Measurements from ENCODE around the gene ARHGAP20.

ARHGAP20 gene, protein sequence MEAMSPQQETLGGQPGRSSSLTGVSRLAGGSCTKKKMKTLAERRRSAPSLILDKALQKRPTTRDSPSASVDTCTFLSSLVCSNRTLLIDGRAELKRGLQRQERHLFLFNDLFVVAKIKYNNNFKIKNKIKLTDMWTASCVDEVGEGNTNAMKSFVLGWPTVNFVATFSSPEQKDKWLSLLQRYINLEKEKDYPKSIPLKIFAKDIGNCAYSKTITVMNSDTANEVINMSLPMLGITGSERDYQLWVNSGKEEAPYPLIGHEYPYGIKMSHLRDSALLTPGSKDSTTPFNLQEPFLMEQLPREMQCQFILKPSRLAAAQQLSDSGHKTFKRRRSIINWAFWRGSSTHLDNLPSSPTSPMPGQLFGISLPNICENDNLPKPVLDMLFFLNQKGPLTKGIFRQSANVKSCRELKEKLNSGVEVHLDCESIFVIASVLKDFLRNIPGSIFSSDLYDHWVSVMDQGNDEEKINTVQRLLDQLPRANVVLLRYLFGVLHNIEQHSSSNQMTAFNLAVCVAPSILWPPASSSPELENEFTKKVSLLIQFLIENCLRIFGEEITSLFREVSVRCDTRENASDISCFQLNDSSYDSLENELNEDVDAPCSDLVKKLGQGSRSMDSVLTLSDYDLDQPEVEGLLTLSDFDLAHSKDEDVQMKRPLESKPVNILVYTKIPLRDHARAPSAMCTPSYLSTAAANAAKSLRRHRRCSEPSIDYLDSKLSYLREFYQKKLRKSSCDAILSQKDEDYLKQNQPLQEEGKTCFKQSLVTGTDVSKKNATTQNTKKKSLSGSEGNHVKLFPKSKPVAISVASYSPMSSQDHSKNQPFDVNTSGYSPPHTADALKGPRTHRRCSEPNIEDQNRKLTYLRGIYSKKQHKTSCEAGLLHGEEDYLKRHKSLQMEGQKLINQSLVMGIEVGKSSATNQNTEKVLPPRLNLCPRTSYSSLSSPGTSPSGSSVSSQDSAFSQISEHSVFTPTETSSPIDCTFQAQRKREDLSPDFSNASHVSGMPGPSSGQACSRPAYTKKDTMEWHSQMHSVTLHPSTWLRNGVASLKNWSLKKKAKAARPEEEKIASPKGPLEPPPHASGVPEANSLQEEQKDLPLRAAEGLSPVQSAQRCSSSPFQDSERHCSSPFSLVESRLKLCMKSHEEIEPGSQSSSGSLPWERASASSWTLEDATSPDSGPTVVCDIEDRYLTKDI

DNA sequence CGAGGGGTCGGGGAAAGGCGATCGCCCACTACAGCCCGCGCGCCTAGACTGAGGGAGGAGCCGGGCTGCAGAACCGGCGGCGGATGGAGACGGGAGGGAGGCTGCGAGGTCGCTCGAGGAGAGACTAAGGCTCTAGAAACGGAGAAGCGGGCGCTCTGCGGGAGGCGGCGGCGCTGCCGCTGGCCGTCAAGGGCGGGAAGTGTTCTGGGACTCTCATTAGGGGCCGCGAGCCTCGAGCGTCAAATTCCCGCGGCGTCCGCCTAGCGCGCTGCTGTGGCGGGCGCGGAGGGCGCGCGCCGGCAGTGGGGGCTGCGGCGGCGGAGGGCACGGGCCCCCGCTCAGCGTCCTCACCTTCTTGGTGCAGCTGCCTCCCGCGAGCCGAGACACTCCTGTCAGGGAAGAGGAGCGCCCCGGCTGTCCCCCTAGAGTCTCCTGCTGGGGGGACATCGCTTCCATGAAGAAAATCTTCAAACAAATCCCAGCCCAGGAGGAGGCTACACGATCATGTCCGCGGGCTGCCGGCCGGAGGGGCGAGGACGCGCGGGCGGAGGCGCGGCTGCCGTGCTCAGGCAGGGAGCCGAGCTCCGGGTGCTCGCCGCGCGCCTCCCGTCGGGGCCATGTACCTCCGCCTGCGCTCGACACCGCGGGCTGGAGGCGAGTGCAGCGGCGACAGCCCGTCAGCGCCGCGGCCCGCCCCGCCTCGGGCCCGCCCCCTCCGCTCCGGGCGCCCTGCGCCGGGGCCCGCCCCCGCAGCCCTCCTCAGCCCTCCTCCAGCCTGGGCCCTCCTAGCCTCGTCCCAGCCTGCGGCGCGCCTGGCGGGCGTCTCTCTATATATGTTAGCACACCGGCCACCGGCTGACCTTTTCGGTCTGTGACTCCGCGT, at the start of gene ARHGAP20:
ARHGAP20 (minus strand) TSS at position 662 of the 883 bp plus-strand sequence; CDS start at position 456, 206 bp downstream.
- Histone ChIP-seq H3K27ac (ENCODE audit: low read depth, low read length) (no peak within 1 kb of the TSS), H3K27me3 (ENCODE audit: control insufficient read depth, insufficient read depth, low read length) (peaks cover 76% of the 10 kb centered on the region), H3K36me3 (ENCODE audit: control insufficient read depth, insufficient read depth, low read length) (no peaks in the 10 kb centered on the region), H3K4me1 (ENCODE audit: control insufficient read depth, insufficient read depth, low read length) (peaks cover 8% of the 10 kb centered on the region; the same call in 1 of the 2 replicates), H3K9me3 (ENCODE audit: control insufficient read depth, insufficient read depth, low read length) (no peaks in the 10 kb centered on the region), H3K4me3 (ENCODE audit: low read depth, low read length) (peak within 1 kb of the TSS; percentile 61), H3K9ac (ENCODE audit: low read depth, low read length) (no peak within 1 kb of the TSS)

DNA sequence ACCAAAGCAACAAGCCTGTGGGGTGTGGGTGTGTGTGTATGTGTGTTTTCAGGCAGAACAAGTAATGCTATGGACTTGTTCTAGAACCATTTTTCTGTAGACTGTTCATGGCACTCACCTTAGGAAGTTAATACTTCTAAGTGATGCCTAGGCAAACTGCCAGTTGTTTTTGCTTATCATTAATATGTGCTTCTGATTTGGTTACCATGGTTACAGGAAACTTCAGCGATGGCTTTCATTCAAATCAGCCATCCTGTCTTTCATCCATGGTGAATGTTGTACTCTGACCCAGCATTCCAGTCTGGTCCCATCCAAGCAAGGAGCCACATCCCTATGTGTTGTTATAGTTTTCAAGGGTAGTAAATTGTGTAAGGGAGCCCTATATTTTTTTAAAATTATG, 49.8 kb upstream of the ARHGAP20 start:
- Histone ChIP-seq H3K9ac (ENCODE audit: low read depth, low read length) (no peak overlapping the region), H3K4me1 (ENCODE audit: control insufficient read depth, insufficient read depth, low read length) (peaks cover 11% of the 10 kb centered on the region; the same call in 1 of the 2 replicates), H3K27me3 (ENCODE audit: control insufficient read depth, insufficient read depth, low read length) (no peaks in the 10 kb centered on the region), H3K4me3 (ENCODE audit: low read depth, low read length) (no peak overlapping the region), H3K27ac (ENCODE audit: low read depth, low read length) (no peak overlapping the region), H3K9me3 (ENCODE audit: control insufficient read depth, insufficient read depth, low read length) (no peaks in the 10 kb centered on the region), H3K36me3 (ENCODE audit: control insufficient read depth, insufficient read depth, low read length) (no peaks in the 10 kb centered on the region)

DNA sequence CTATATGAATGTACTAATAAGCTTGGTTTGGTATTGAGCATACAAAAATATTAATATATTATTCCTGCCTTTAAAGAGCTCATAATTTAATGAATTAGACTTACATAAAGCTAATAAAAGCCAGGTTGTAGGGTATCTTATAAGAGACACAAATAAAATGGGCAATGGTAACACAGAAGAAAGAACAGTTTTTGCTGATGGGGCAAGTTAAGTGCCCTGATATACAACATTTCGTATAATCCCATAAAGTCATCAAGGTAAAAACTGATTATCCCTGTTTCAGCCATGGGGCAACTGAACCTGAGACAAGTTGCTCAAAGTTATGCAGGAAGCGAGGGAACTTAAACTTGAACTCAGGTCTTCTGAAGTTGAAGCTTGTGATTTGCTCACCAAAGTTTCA, 48.9 kb upstream of the ARHGAP20 start:
- Histone ChIP-seq H3K4me3 (ENCODE audit: low read depth, low read length) (no peak overlapping the region), H3K9ac (ENCODE audit: low read depth, low read length) (no peak overlapping the region), H3K36me3 (ENCODE audit: control insufficient read depth, insufficient read depth, low read length) (no peaks in the 10 kb centered on the region), H3K27ac (ENCODE audit: low read depth, low read length) (no peak overlapping the region), H3K9me3 (ENCODE audit: control insufficient read depth, insufficient read depth, low read length) (no peaks in the 10 kb centered on the region), H3K27me3 (ENCODE audit: control insufficient read depth, insufficient read depth, low read length) (no peaks in the 10 kb centered on the region), H3K4me1 (ENCODE audit: control insufficient read depth, insufficient read depth, low read length) (peaks cover 11% of the 10 kb centered on the region; the same call in 1 of the 2 replicates)

DNA sequence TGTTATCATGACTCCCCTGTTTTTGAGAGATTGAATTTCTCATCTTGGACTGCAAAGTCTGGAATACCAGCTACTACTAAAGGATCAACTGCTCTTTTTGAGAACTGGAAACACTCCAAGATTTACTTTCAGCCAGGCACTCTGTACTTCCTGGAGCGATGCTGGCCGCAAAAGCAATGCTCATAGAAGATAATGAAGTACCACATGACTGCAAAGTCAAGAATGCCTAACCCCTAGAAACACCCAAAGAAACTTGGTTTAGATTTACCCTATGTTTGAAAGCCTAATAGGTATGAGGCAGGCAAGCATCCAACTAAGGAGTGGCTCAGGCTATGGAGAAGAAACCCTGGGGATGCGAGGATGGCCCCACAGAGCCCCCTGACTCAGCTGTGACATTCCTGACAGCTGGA, 47.7 kb upstream of the ARHGAP20 start:
- Histone ChIP-seq H3K27ac (ENCODE audit: low read depth, low read length) (no peak overlapping the region), H3K4me3 (ENCODE audit: low read depth, low read length) (no peak overlapping the region), H3K36me3 (ENCODE audit: control insufficient read depth, insufficient read depth, low read length) (no peaks in the 10 kb centered on the region), H3K4me1 (ENCODE audit: control insufficient read depth, insufficient read depth, low read length) (peaks cover 11% of the 10 kb centered on the region; the same call in 1 of the 2 replicates), H3K27me3 (ENCODE audit: control insufficient read depth, insufficient read depth, low read length) (no peaks in the 10 kb centered on the region), H3K9me3 (ENCODE audit: control insufficient read depth, insufficient read depth, low read length) (no peaks in the 10 kb centered on the region), H3K9ac (ENCODE audit: low read depth, low read length) (no peak overlapping the region)

DNA sequence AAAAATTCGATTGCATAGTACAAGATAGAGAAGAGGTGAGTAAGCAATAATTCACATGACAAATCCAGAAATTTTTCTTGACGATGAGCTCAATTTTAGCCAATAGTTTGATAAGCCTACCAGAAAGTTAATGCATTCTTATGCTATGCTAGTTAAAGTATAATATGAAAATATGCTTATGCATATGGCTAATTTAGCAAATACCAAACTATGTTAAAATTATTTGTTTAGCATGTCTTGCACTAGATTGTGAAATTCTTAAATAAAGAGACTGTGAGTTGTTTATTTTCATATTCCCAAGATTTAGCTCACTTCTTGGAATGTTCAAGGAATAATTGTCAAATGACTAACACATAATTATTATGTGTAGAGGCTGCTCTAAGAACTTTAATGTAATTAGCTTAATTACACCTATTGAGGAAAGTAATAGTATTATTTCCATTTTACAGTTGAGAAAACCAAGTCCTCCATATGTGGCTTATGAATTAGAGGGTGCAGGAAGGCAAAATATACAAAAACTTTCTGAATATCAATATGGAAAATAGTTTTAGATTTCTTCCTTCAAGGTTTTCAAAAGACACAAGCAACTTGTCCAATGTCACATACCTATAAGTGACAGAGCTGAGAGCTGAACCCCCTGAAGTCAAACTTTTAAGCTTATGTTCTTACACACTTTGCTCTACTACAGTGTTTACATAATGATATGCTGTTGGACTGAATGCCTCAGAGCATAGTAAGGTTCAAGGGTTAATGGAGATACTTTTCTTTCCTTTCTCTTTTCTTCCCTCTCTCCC, 45.9 kb upstream of the ARHGAP20 start:
- Histone ChIP-seq H3K36me3 (ENCODE audit: control insufficient read depth, insufficient read depth, low read length) (no peaks in the 10 kb centered on the region), H3K27ac (ENCODE audit: low read depth, low read length) (no peak overlapping the region), H3K9ac (ENCODE audit: low read depth, low read length) (no peak overlapping the region), H3K4me3 (ENCODE audit: low read depth, low read length) (no peak overlapping the region), H3K4me1 (ENCODE audit: control insufficient read depth, insufficient read depth, low read length) (peaks cover 4% of the 10 kb centered on the region; the same call in 1 of the 2 replicates), H3K27me3 (ENCODE audit: control insufficient read depth, insufficient read depth, low read length) (no peaks in the 10 kb centered on the region), H3K9me3 (ENCODE audit: control insufficient read depth, insufficient read depth, low read length) (no peaks in the 10 kb centered on the region)

DNA sequence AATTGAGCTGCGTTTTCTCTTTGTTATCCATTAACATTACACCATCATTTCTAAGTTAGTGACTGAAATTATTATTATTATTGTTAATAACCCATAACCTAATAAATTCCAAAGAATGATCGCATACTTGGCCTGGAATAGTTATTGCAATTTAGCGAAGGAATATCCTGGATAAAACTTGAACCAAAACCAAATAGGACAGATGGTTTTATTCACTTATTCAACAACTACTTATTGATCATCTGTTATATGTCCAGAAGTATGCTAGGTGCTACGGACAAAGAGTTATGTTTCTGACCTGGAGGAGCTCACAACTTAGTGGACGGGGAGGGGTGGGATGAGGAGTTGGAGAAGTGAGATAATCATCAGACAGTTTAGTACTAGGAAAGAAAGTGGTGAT, 44.8 kb upstream of the ARHGAP20 start:
- Histone ChIP-seq H3K27ac (ENCODE audit: low read depth, low read length) (no peak overlapping the region), H3K36me3 (ENCODE audit: control insufficient read depth, insufficient read depth, low read length) (no peaks in the 10 kb centered on the region), H3K4me1 (ENCODE audit: control insufficient read depth, insufficient read depth, low read length) (no peaks in the 10 kb centered on the region), H3K9me3 (ENCODE audit: control insufficient read depth, insufficient read depth, low read length) (no peaks in the 10 kb centered on the region), H3K4me3 (ENCODE audit: low read depth, low read length) (no peak overlapping the region), H3K9ac (ENCODE audit: low read depth, low read length) (no peak overlapping the region), H3K27me3 (ENCODE audit: control insufficient read depth, insufficient read depth, low read length) (no peaks in the 10 kb centered on the region)

DNA sequence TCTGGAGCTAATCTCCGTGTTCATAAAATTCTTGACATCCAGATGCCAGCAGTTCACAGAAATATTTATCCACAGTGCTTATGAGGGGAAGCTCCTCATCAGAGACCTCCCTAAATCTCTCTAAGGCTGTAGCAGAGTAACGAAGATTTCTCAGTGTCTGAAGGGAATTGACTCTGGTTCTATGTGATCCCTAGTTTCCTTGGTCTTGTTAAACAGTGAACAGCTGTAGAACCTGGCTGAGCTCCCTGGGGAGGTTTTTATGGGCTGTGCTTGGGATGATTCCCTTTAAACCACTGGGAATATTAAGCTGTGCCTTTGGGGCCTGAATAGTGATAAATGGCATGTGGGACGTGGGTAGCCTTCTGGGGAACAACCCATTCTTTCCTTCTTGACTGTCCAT, 43.7 kb upstream of the ARHGAP20 start:
- no peak overlapping the region for H3K9ac ChIP-seq (ENCODE audit: low read depth, low read length)
- no peaks in the 10 kb centered on the region for H3K9me3 ChIP-seq (ENCODE audit: control insufficient read depth, insufficient read depth, low read length)
- no peak overlapping the region for H3K27ac ChIP-seq (ENCODE audit: low read depth, low read length)
- H3K36me3 ChIP-seq (ENCODE audit: control insufficient read depth, insufficient read depth, low read length), result no peaks in the 10 kb centered on the region
- no peaks in the 10 kb centered on the region for H3K4me1 ChIP-seq (ENCODE audit: control insufficient read depth, insufficient read depth, low read length)
- H3K4me3 ChIP-seq (ENCODE audit: low read depth, low read length), result no peak overlapping the region
- H3K27me3 ChIP-seq (ENCODE audit: control insufficient read depth, insufficient read depth, low read length), result no peaks in the 10 kb centered on the region

DNA sequence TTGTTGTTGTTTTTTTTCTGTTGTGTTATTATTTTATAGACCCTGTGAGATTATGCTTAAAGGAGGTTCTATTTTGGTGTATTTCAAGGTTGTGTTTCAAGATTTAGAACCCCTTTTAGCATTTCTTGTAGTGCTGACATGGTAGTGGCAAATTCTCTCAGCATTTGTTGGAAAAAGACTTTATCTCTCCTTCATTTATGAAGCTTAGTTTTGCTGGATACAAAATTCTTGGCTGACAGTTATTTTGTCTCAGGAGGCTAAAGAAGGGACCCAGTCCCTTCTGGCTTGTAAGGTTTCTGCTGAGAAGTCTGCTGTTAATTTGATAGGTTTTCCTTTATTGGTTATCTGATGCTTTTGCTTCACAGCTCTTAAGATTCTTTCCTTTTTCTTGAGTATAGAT, 40.7 kb upstream of the ARHGAP20 start:
- no peak overlapping the region for H3K27ac ChIP-seq (ENCODE audit: low read depth, low read length)
- H3K27me3 ChIP-seq (ENCODE audit: control insufficient read depth, insufficient read depth, low read length), result no peaks in the 10 kb centered on the region
- H3K36me3 ChIP-seq (ENCODE audit: control insufficient read depth, insufficient read depth, low read length), result no peaks in the 10 kb centered on the region
- H3K9ac ChIP-seq (ENCODE audit: low read depth, low read length), result no peak overlapping the region
- H3K4me1 ChIP-seq (ENCODE audit: control insufficient read depth, insufficient read depth, low read length), result no peaks in the 10 kb centered on the region
- no peak overlapping the region for H3K4me3 ChIP-seq (ENCODE audit: low read depth, low read length)
- H3K9me3 ChIP-seq (ENCODE audit: control insufficient read depth, insufficient read depth, low read length), result no peaks in the 10 kb centered on the region

DNA sequence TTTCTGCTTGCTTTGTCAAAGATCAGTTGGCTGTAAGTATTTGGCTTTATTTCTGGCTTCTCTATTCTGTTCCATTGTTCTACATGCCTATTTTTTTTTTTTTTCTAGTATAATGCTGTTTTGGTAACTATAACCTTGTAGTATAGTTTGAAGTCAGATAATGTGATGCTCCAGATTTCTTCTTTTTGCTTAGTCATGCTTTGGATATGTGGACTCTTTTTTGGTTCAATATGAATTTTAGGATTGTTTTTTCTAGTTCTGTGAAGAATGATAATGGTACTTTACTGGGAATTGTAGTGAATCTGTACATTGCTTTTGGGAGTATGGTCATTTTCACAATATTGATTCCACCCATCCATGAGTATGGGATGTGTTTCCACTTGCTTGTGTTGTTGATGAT, 37.9 kb upstream of the ARHGAP20 start:
- no peaks in the 10 kb centered on the region for H3K4me1 ChIP-seq (ENCODE audit: control insufficient read depth, insufficient read depth, low read length)
- H3K9ac ChIP-seq (ENCODE audit: low read depth, low read length), result no peak overlapping the region
- no peaks in the 10 kb centered on the region for H3K9me3 ChIP-seq (ENCODE audit: control insufficient read depth, insufficient read depth, low read length)
- no peaks in the 10 kb centered on the region for H3K27me3 ChIP-seq (ENCODE audit: control insufficient read depth, insufficient read depth, low read length)
- H3K4me3 ChIP-seq (ENCODE audit: low read depth, low read length), result no peak overlapping the region
- H3K27ac ChIP-seq (ENCODE audit: low read depth, low read length), result no peak overlapping the region
- H3K36me3 ChIP-seq (ENCODE audit: control insufficient read depth, insufficient read depth, low read length), result no peaks in the 10 kb centered on the region
